Measurements from ENCODE around the gene LNPEP.
A peak's percentile ranks its signal among the peaks of the same experiment; 100 is the strongest.

The LNPEP gene

DNA sequence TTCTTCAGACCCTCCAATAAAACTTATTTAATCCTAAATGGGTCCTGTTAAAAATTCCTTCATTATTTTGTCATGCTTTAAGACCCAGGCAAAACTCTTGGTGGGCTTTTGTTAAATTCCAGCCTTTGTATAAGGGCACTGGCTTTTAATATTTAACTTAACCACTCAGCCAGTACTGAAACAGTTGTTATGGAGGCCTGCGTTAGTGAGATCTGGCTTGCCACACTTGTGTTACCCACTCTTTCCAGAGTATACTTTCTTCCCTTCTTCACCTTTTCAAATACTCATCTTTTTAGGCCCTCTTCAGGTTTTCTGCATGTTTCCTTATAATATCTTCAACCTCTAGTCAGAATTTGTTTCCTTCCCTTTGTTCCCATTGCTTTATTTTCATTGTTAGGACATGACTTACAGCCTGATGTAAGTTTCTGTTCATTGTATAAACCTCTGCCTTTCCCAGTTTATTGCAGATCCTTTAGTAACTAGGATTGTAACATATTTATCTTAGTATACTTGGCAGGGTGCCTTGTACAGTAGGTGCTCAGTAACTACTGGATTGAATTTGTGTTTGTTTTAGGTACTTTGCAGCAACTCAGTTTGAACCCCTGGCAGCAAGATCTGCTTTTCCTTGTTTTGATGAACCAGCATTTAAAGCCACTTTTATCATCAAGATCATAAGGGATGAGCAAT is 48.8 kb downstream of the LNPEP start:
- peak; percentile 44 for DNase-seq (ENCODE audit: low read depth)
- H3K36me3 ChIP-seq (ENCODE audit: control insufficient read depth, insufficient read depth, low read length, severe bottlenecking), result peaks cover 71% of the 10 kb centered on the region
- H3K4me1 ChIP-seq (ENCODE audit: control insufficient read depth, insufficient read depth, low read length), result peaks cover 3% of the 10 kb centered on the region

DNA sequence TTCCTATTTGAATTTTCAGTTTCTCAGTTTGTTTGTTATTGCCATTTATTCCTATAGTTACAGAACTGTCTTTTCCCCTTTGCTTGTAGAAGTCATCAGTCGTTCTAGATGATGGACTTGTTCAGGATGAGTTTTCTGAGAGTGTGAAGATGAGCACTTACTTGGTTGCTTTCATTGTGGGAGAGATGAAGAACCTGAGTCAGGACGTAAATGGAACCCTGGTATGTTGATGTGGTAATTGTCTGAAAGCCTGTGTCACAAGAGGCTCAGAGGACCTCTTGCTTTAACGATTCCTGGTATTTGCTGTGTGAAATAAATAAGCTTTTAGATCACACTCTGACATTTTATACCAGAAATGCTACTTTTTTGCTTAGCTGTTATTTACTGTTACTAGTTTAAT is 50.6 kb downstream of the LNPEP start:
- Histone ChIP-seq H3K36me3 (ENCODE audit: control insufficient read depth, insufficient read depth, low read length, severe bottlenecking) (peaks cover 72% of the 10 kb centered on the region), H3K4me3 (ENCODE audit: low read length) (no peak overlapping the region), H3K9me3 (ENCODE audit: control insufficient read depth, low read length) (peaks cover 3% of the 10 kb centered on the region), H3K27me3 (replicated peaks; ENCODE audit: control insufficient read depth, insufficient read depth, low read length) (no peaks in the 10 kb centered on the region), H3K9ac (ENCODE audit: low read length) (no peak overlapping the region), H3K4me1 (ENCODE audit: control insufficient read depth, insufficient read depth, low read length) (peaks cover 3% of the 10 kb centered on the region)
- no peak for DNase-seq (ENCODE audit: low read depth)

More for the DNA sequence above, 48.8 kb downstream of the LNPEP start:
- H3K9me3 ChIP-seq (ENCODE audit: control insufficient read depth, low read length), result no peaks in the 10 kb centered on the region
- no peaks in the 10 kb centered on the region for H3K27me3 ChIP-seq (replicated peaks; ENCODE audit: control insufficient read depth, insufficient read depth, low read length)
- no peak overlapping the region for H3K9ac ChIP-seq (ENCODE audit: low read length)
- H3K4me3 ChIP-seq (ENCODE audit: low read length), result no peak overlapping the region

DNA sequence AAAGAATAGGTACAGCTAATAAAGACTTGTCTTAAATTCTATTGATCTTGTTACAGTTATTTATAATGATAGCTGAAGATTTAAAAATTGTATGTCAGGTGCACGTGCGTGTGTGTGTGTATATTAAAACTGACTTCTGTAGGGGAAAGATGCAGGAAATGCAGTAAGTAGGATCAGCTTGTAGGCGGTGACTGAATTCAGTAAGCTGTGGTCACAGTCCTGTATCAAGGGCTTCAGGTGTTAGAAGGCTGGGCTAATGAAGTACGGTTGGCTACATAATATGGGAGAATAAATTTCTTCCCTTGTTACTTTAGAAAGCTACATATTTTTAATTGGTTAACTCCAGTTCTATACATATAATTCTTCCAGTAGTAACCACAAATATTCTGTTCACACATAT is 54.2 kb downstream of the LNPEP start:
- Histone ChIP-seq H3K27me3 (replicated peaks; ENCODE audit: control insufficient read depth, insufficient read depth, low read length) (no peaks in the 10 kb centered on the region), H3K4me3 (ENCODE audit: low read length) (no peak overlapping the region), H3K9me3 (ENCODE audit: control insufficient read depth, low read length) (peaks cover 4% of the 10 kb centered on the region), H3K36me3 (ENCODE audit: control insufficient read depth, insufficient read depth, low read length, severe bottlenecking) (peaks cover 95% of the 10 kb centered on the region), H3K9ac (ENCODE audit: low read length) (no peak overlapping the region), H3K4me1 (ENCODE audit: control insufficient read depth, insufficient read depth, low read length) (no peaks in the 10 kb centered on the region)
- DNase-seq (ENCODE audit: low read depth), result no peak

GRCh38 chr5:96991708-96992107 is 55.8 kb downstream of the LNPEP start:
- peaks cover 4% of the 10 kb centered on the region for H3K9me3 ChIP-seq (ENCODE audit: control insufficient read depth, low read length)
- no peak overlapping the region for H3K9ac ChIP-seq (ENCODE audit: low read length)
- H3K36me3 ChIP-seq (ENCODE audit: control insufficient read depth, insufficient read depth, low read length, severe bottlenecking), result peaks cover 87% of the 10 kb centered on the region
- DNase-seq (ENCODE audit: low read depth), result no peak
- H3K4me1 ChIP-seq (ENCODE audit: control insufficient read depth, insufficient read depth, low read length), result no peaks in the 10 kb centered on the region
- H3K27me3 ChIP-seq (replicated peaks; ENCODE audit: control insufficient read depth, insufficient read depth, low read length), result no peaks in the 10 kb centered on the region
- H3K4me3 ChIP-seq (ENCODE audit: low read length), result no peak overlapping the region

DNA sequence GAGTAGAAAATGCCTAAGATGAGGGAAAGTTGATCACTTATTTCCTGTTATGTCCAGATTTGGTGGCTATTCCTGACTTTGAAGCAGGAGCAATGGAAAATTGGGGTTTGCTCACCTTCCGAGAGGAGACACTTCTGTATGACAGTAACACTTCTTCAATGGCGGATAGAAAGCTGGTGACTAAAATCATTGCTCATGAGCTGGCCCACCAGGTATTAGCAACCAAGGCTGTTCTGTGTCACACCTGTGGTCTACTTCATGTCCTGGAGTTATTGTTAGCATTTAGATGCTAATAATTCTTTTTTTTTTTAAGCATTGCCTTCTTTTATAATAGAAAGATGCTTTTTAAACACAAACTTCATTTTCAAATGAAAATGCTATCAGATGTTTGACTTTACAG is 57.9 kb downstream of the LNPEP start:
- H3K4me3 ChIP-seq (ENCODE audit: low read length), result no peak overlapping the region
- DNase-seq (ENCODE audit: low read depth), result no peak
- H3K27me3 ChIP-seq (replicated peaks; ENCODE audit: control insufficient read depth, insufficient read depth, low read length), result no peaks in the 10 kb centered on the region
- no peaks in the 10 kb centered on the region for H3K4me1 ChIP-seq (ENCODE audit: control insufficient read depth, insufficient read depth, low read length)
- no peak overlapping the region for H3K9ac ChIP-seq (ENCODE audit: low read length)
- peaks cover 4% of the 10 kb centered on the region for H3K9me3 ChIP-seq (ENCODE audit: control insufficient read depth, low read length)
- peaks cover 79% of the 10 kb centered on the region for H3K36me3 ChIP-seq (ENCODE audit: control insufficient read depth, insufficient read depth, low read length, severe bottlenecking)

GRCh38 chr5:96994493-96994892 is 58.6 kb downstream of the LNPEP start:
- Histone ChIP-seq H3K9me3 (ENCODE audit: control insufficient read depth, low read length) (peaks cover 4% of the 10 kb centered on the region), H3K27me3 (replicated peaks; ENCODE audit: control insufficient read depth, insufficient read depth, low read length) (no peaks in the 10 kb centered on the region), H3K36me3 (ENCODE audit: control insufficient read depth, insufficient read depth, low read length, severe bottlenecking) (peaks cover 81% of the 10 kb centered on the region), H3K4me3 (ENCODE audit: low read length) (no peak overlapping the region), H3K9ac (ENCODE audit: low read length) (no peak overlapping the region), H3K4me1 (ENCODE audit: control insufficient read depth, insufficient read depth, low read length) (no peaks in the 10 kb centered on the region)
- DNase-seq (ENCODE audit: low read depth), result no peak

GRCh38 chr5:96995419-96995818 is 59.5 kb downstream of the LNPEP start:
- H3K27me3 ChIP-seq (replicated peaks; ENCODE audit: control insufficient read depth, insufficient read depth, low read length), result no peaks in the 10 kb centered on the region
- H3K9ac ChIP-seq (ENCODE audit: low read length), result no peak overlapping the region
- H3K9me3 ChIP-seq (ENCODE audit: control insufficient read depth, low read length), result peaks cover 4% of the 10 kb centered on the region
- no peak overlapping the region for H3K4me3 ChIP-seq (ENCODE audit: low read length)
- peaks cover 81% of the 10 kb centered on the region for H3K36me3 ChIP-seq (ENCODE audit: control insufficient read depth, insufficient read depth, low read length, severe bottlenecking)
- H3K4me1 ChIP-seq (ENCODE audit: control insufficient read depth, insufficient read depth, low read length), result no peaks in the 10 kb centered on the region
- DNase-seq (ENCODE audit: low read depth), result peak; percentile 33

GRCh38 chr5:96997265-96997859 is 61.5 kb downstream of the LNPEP start:
- no peaks in the 10 kb centered on the region for H3K9me3 ChIP-seq (ENCODE audit: control insufficient read depth, low read length)
- peak; percentile 65 for DNase-seq (ENCODE audit: low read depth)
- no peak overlapping the region for H3K9ac ChIP-seq (ENCODE audit: low read length)
- peaks cover 78% of the 10 kb centered on the region for H3K36me3 ChIP-seq (ENCODE audit: control insufficient read depth, insufficient read depth, low read length, severe bottlenecking)
- H3K4me1 ChIP-seq (ENCODE audit: control insufficient read depth, insufficient read depth, low read length), result no peaks in the 10 kb centered on the region
- no peaks in the 10 kb centered on the region for H3K27me3 ChIP-seq (replicated peaks; ENCODE audit: control insufficient read depth, insufficient read depth, low read length)
- H3K4me3 ChIP-seq (ENCODE audit: low read length), result no peak overlapping the region

DNA sequence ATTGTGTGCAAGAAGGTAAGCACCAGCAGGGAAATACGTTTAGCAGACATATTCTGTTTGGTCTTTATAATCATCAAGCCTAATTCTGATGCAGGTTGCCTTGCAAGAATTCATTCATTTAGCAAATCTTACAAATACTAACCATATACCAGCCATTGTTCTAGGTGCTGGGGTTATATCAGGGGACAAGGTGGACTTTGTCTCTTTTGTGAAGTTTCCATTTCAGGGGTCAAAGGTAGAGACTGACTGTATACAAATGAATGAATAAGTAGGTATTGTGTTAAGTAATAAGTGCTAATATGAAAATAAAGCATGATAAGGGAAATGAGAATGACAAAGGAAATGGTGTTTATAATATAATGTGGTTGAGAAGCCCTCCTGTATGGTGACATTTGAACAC is 64.0 kb downstream of the LNPEP start:
- Histone ChIP-seq H3K36me3 (ENCODE audit: control insufficient read depth, insufficient read depth, low read length, severe bottlenecking) (peaks cover 75% of the 10 kb centered on the region), H3K27me3 (replicated peaks; ENCODE audit: control insufficient read depth, insufficient read depth, low read length) (no peaks in the 10 kb centered on the region), H3K9ac (ENCODE audit: low read length) (no peak overlapping the region), H3K4me1 (ENCODE audit: control insufficient read depth, insufficient read depth, low read length) (no peaks in the 10 kb centered on the region), H3K4me3 (ENCODE audit: low read length) (no peak overlapping the region), H3K9me3 (ENCODE audit: control insufficient read depth, low read length) (no peaks in the 10 kb centered on the region)
- no peak for DNase-seq (ENCODE audit: low read depth)

DNA sequence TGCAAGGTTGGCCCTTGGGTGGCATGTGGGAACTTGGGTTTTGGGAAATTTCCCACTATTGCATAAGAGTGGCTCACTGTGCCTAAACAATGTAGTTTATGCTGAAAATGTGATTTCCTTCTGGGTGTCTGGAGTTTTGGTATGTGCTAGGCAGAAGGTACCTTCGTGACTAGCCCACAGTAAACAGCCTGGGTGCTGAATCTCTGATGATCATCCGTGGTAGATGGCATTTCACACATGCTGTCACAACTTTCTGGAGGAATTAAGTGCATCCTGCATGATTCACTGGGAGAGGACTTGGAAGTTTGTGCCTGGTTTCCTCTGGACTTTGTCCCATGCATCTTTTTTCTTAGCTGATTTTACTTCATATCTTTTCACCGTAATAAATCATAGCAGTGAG is 64.5 kb downstream of the LNPEP start:
- DNase-seq (ENCODE audit: low read depth), result no peak
- Histone ChIP-seq H3K27me3 (replicated peaks; ENCODE audit: control insufficient read depth, insufficient read depth, low read length) (no peaks in the 10 kb centered on the region), H3K4me3 (ENCODE audit: low read length) (no peak overlapping the region), H3K4me1 (ENCODE audit: control insufficient read depth, insufficient read depth, low read length) (no peaks in the 10 kb centered on the region), H3K9me3 (ENCODE audit: control insufficient read depth, low read length) (no peaks in the 10 kb centered on the region), H3K9ac (ENCODE audit: low read length) (no peak overlapping the region), H3K36me3 (ENCODE audit: control insufficient read depth, insufficient read depth, low read length, severe bottlenecking) (peaks cover 75% of the 10 kb centered on the region)

- DNase-seq (ENCODE audit: low read depth), result no peak
- H3K27me3 ChIP-seq (replicated peaks; ENCODE audit: control insufficient read depth, insufficient read depth, low read length), result no peaks in the 10 kb centered on the region
- H3K9ac ChIP-seq (ENCODE audit: low read length), result no peak overlapping the region
- no peak overlapping the region for H3K4me3 ChIP-seq (ENCODE audit: low read length)
- H3K9me3 ChIP-seq (ENCODE audit: control insufficient read depth, low read length), result no peaks in the 10 kb centered on the region
- H3K36me3 ChIP-seq (ENCODE audit: control insufficient read depth, insufficient read depth, low read length, severe bottlenecking), result peaks cover 82% of the 10 kb centered on the region
- no peaks in the 10 kb centered on the region for H3K4me1 ChIP-seq (ENCODE audit: control insufficient read depth, insufficient read depth, low read length)
Observed at GRCh38 chr5:97002983-97003382, 67.1 kb downstream of the LNPEP start.
